Stomach (tissue), 9 donors: ENCODE data around the gene ITGAL. TPM values are rescaled to one million over a fixed set of nuclear protein-coding genes. Genes with fewer than 3 reads are reported as not detected.
A peak's percentile ranks its signal among the peaks of the same experiment; 100 is the strongest.

Experiments
- DNase-seq, 2 donors: peaks; one replicate each; pipeline versions ENCODE4 v3.0.0 to v3.0.0-alpha.2; 2013 to 2019
- H3K27ac ChIP-seq, 5 donors: fragments of 200-600 bp in 4 of 5; sonication (generic) in 4 of 5; one replicate each; pipeline ENCODE4 v1.5.1; 2013 to 2019; ENCODE audit warnings: mild to moderate bottlenecking in 1 of 5, moderate library complexity in 1 of 5
- H3K27me3 ChIP-seq, 3 donors: fragments of 200-600 bp; sonication (generic); one replicate each; pipeline ENCODE4 v1.5.1; 2017 to 2019; ENCODE audit warnings: mixed run types in 1 of 3
- H3K36me3 ChIP-seq, 4 donors: fragments of 200-600 bp; sonication (generic); 1 replicate in 3 of 4; 2 replicates in 1 of 4; pipeline ENCODE4 v1.5.1; 2016 to 2019
- H3K4me1 ChIP-seq, 4 donors: fragments of 200-600 bp; sonication (generic); one replicate each; pipeline ENCODE4 v1.5.1; 2016 to 2019
- H3K4me3 ChIP-seq, 4 donors: fragments of 200-600 bp; sonication (generic) in 3 of 4; one replicate each; pipeline ENCODE4 v1.5.1; 2016 to 2019; ENCODE audit warnings: mild to moderate bottlenecking in 1 of 4
- H3K9me3 ChIP-seq, 4 donors: fragments of 200-600 bp; sonication (generic); one replicate each; pipeline ENCODE4 v1.5.1; 2016 to 2019
- EP300 ChIP-seq: sonication (generic); formaldehyde crosslinking; IDR thresholded peaks from one replicate; pipeline ENCODE4 v1.6.1; 2017; ENCODE audit warnings: antibody characterized with exemption
- POLR2A ChIP-seq, 4 donors: fragments of 450-650 bp; IDR thresholded peaks; one replicate each; pipeline ENCODE4 v1.6.1; 2016; ENCODE audit warnings: antibody characterized with exemption in 4 of 4, control low read depth in 2 of 4, mild to moderate bottlenecking in 1 of 4, moderate library complexity in 1 of 4
- POLR2AphosphoS5 ChIP-seq, 3 donors: sonication (generic); formaldehyde crosslinking; IDR thresholded peaks; one replicate each; pipeline ENCODE4 v1.6.1; 2016; ENCODE audit warnings: antibody characterized with exemption in 3 of 3
- WGBS, 5 donors: extraction: QIAGEN DNeasy Blood & Tissue Kit in 3 of 5; methylation state at CpG; one replicate each; pipeline versions ENCODE4 v1.1.5 to v1.1.7; 2013 to 2018; 5-methylcytosine and 5-hydroxymethylcytosine counted together
- intact Hi-C: fragments of 100-400 bp; cut with DNase I; formaldehyde crosslinking; loops from one replicate; pipeline ENCODE4 v1.15.1; 2023; ENCODE audit warnings: low total_unique reads
- polyA plus RNA-seq, 3 donors: library from polyadenylated mRNA; stranded (reverse); fragments of 200-250 nt; gene quantifications; one replicate each; pipeline ENCODE4 v1.2.3, GENCODE V29; 2013
- total RNA-seq, 5 donors: library from RNA; depleted of rRNA; stranded (reverse); fragments of >200 nt; gene quantifications; one replicate each; pipeline versions ENCODE4 v1.1.0 to v1.2.3, GENCODE V29; 2014 to 2016
- TF ChIP-seq, protein P1 (sequence below), 7 experiments: fragments of 450-650 bp in 4 of 7; fragments of 200-600 bp in 3 of 7; sonication (generic) in 3 of 7; IDR thresholded peaks; one replicate each; pipeline ENCODE4 v1.5.1; 2016 to 2019; ENCODE audit warnings: antibody characterized with exemption in 7 of 7, control low read depth in 2 of 7, mild to moderate bottlenecking in 1 of 7
- donor health status: healthy with polysubstance abuse.
- donor health status: Bipolar disorder and iron deficiency.
- donor health status: healthy.

Gene ITGAL
- total and polyA plus RNA-seq, 8 donors = 1.2 to 256 (median 6.8) TPM

DNA sequence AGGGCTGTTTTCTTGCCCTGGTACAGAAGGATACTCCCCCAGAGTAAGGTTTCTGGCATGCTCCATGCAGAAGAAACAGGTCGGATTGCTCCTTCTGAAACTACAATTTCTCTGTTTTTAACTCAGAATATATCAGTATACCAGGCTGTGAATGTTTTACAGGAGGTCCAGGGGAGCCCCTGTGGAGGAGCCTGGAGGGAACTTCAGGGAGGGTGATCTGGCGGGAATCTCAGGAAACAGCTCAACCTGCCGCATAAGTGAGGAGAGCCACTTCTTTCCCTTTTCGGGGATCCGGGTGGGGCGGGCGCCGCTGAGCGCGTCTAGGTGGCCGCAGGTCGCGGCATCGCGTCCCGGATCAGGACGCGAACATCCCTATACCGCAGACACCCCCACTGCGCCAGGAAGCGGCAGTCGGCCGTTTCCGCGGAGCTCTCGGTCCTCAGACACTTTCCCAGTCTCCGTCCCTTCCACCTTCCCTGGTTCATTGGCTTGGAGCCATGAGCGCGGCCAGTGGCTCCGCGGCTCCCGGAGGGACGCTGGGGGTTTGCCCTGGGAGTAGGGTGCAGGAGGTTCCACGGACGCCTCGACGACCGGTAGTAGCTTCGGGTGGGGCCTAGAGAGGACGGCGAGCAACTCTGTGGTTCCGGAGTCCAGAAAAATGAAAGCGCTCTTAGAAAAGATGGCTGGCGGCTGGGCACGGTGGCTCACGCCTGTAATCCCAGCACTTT lies 88.7 kb downstream of the ITGAL start:
- WGBS, 5 donors = 15 to 26% (median 20%) methylated on average over 35 to 46 of the region's 46 CpGs
- Histone ChIP-seq H3K4me1 (peaks cover 7 to 45% (median 32%) of the 10 kb centered on the region in 4 donors), H3K27ac (peak overlapping the region; percentile 20 to 82 (median 75)), H3K4me3 (peak overlapping the region; percentile 43 to 51 (median 47)), H3K36me3 (peaks cover 0 to 1% (median under 1%) of the 10 kb centered on the region in 4 donors), H3K9me3 (no peaks in the 10 kb centered on the region), H3K27me3 (no peaks in the 10 kb centered on the region)
- intact Hi-C loops = loop anchor here (10.0 kb wide), 1 partner anchor 94 kb away; the partner anchor contains the start of genes FBRS and PRR14
- peak in 1 of 2 donors; percentile 39 for DNase-seq
- TF ChIP-seq, protein P1, sequence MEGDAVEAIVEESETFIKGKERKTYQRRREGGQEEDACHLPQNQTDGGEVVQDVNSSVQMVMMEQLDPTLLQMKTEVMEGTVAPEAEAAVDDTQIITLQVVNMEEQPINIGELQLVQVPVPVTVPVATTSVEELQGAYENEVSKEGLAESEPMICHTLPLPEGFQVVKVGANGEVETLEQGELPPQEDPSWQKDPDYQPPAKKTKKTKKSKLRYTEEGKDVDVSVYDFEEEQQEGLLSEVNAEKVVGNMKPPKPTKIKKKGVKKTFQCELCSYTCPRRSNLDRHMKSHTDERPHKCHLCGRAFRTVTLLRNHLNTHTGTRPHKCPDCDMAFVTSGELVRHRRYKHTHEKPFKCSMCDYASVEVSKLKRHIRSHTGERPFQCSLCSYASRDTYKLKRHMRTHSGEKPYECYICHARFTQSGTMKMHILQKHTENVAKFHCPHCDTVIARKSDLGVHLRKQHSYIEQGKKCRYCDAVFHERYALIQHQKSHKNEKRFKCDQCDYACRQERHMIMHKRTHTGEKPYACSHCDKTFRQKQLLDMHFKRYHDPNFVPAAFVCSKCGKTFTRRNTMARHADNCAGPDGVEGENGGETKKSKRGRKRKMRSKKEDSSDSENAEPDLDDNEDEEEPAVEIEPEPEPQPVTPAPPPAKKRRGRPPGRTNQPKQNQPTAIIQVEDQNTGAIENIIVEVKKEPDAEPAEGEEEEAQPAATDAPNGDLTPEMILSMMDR (IDR thresholded peaks at IDR 0.05) = no peak
- TF ChIP-seq POLR2A (IDR thresholded peaks at IDR 0.05) (no peak), EP300 (no peak), POLR2AphosphoS5 (IDR thresholded peaks at IDR 0.05) (no peak)

- 85 to 95% (median 92%) methylated on average over 14 of the region's 14 CpGs for WGBS, 5 donors
- Histone ChIP-seq H3K27ac (peak overlapping the region in 3 of 5 donors; percentile 42 to 82 (median 75)), H3K9me3 (no peaks in the 10 kb centered on the region), H3K27me3 (no peaks in the 10 kb centered on the region), H3K4me3 (peak overlapping the region; percentile 43 to 51 (median 47)), H3K36me3 (no peaks in the 10 kb centered on the region), H3K4me1 (peaks cover 7 to 37% (median 24%) of the 10 kb centered on the region in 4 donors)
- TF ChIP-seq POLR2AphosphoS5 (IDR thresholded peaks at IDR 0.05) = no peak
- no peak for DNase-seq
- intact Hi-C loops = loop anchor here (10.0 kb wide), 1 partner anchor 93 kb away; the partner anchor contains the start of genes FBRS and PRR14
These were observed 89.5 kb downstream of the ITGAL start for GRCh38 chr16:30562021-30562420.

GRCh38 chr16:30565526-30565925 lies 93.0 kb downstream of the ITGAL start:
- whole genome bisulfite sequencing, 5 donors = 63 to 73% (median 67%) methylated on average over 7 of the region's 7 CpGs
- H3K27ac ChIP-seq = no peak overlapping the region

GRCh38 chr16:30565984-30566383 lies 93.4 kb downstream of the ITGAL start:
- intact Hi-C loops = loop anchor here (10.0 kb wide), 1 partner anchor 89 kb away; the partner anchor contains the start of genes FBRS and PRR14
- Histone ChIP-seq H3K4me3 (no peak overlapping the region), H3K9me3 (no peaks in the 10 kb centered on the region), H3K36me3 (peaks cover 0 to 5% (median 2%) of the 10 kb centered on the region in 4 donors), H3K27me3 (no peaks in the 10 kb centered on the region), H3K4me1 (peaks cover 14 to 42% (median 22%) of the 10 kb centered on the region in 4 donors), H3K27ac (no peak overlapping the region)
- DNase-seq = no peak
- 55 to 64% (median 58%) methylated on average over 8 of the region's 8 CpGs for WGBS, 5 donors
- no peak for TF ChIP-seq POLR2AphosphoS5 (IDR thresholded peaks at IDR 0.05)
- TF ChIP-seq, protein P1 (IDR thresholded peaks at IDR 0.05) = no peak
- TF ChIP-seq POLR2A (IDR thresholded peaks at IDR 0.05) = no peak
- TF ChIP-seq EP300 = no peak

More at GRCh38 chr16:30565526-30565925, 93.0 kb downstream of the ITGAL start:
- no peak for TF ChIP-seq EP300
- TF ChIP-seq POLR2A (IDR thresholded peaks at IDR 0.05) = no peak
- TF ChIP-seq, protein P1 (IDR thresholded peaks at IDR 0.05) = no peak
- TF ChIP-seq POLR2AphosphoS5 (IDR thresholded peaks at IDR 0.05) = no peak
- Histone ChIP-seq H3K27me3 (no peaks in the 10 kb centered on the region), H3K36me3 (peaks cover 0 to 5% (median 2%) of the 10 kb centered on the region in 4 donors), H3K4me1 (peaks cover 14 to 42% (median 20%) of the 10 kb centered on the region in 4 donors), H3K4me3 (no peak overlapping the region), H3K9me3 (no peaks in the 10 kb centered on the region)
- intact Hi-C loops = loop anchor here (10.0 kb wide), 1 partner anchor 89 kb away; the partner anchor contains the start of genes FBRS and PRR14
- no peak for DNase-seq
